H1 (cell line): ENCODE data around the gene ABL1. TPM values are rescaled to one million over a fixed set of nuclear protein-coding genes. Genes with fewer than 3 reads are reported as not detected.

ENCODE experiments used
- CTCF ChIA-PET: fragments of 300-600 bp; sonication (Branson Sonifier 250); formaldehyde crosslinking; loops from one replicate; lab custom pipeline; 2021; ENCODE audit not compliant: partially characterized antibody; lab: Charles Lee
- POLR2A ChIA-PET: fragments of 300-600 bp; sonication (Branson Sonifier 250); formaldehyde crosslinking; loops from one replicate; lab custom pipeline; 2021; ENCODE audit warnings: inconsistent platforms; ENCODE audit not compliant: partially characterized antibody; lab: Charles Lee
- DNase-seq, 2 experiments: peaks; one replicate each; pipeline versions ENCODE4 v3.0.0 to v3.0.0-alpha.2; 2010 to 2022; ENCODE audit warnings: low spot score in 2 of 2, low read depth in 1 of 2, mixed read lengths in 1 of 2
- FAIRE-seq: peaks from 2 replicates; lab custom pipeline; 2011; peaks lifted over from hg19 to GRCh38; lab: Jason Lieb, UNC
- H2AFZ ChIP-seq: 2 replicates; pipeline ENCODE4 v1.8.1; 2012; ENCODE audit warnings: low read length, inconsistent platforms
- H2AK5ac ChIP-seq: 2 replicates; pipeline ENCODE4 v1.6.1; 2013; ENCODE audit warnings: low read depth, low read length
- H2BK120ac ChIP-seq: replicated peaks from 2 replicates; pipeline ENCODE3; 2013; ENCODE audit warnings: low read depth, low read length, inconsistent platforms
- H2BK12ac ChIP-seq: 2 replicates; pipeline ENCODE4 v1.6.1; 2013; ENCODE audit warnings: low read depth, low read length
- H2BK15ac ChIP-seq: 2 replicates; pipeline ENCODE4 v1.6.1; 2013; ENCODE audit warnings: low read length
- H2BK20ac ChIP-seq: 2 replicates; pipeline ENCODE4 v1.6.1; 2013; ENCODE audit warnings: low read length
- H2BK5ac ChIP-seq: 2 replicates; pipeline ENCODE4 v1.6.1; 2013; ENCODE audit warnings: low read depth, low read length
- H3K14ac ChIP-seq: 2 replicates; pipeline ENCODE4 v1.6.1; 2013; ENCODE audit warnings: inconsistent platforms; ENCODE audit not compliant: insufficient read length
- H3K18ac ChIP-seq: 2 replicates; pipeline ENCODE4 v1.6.1; 2013; ENCODE audit warnings: low read length; ENCODE audit errors: extremely low read depth
- H3K23ac ChIP-seq: 2 replicates; pipeline ENCODE4 v1.6.1; 2013; ENCODE audit warnings: inconsistent platforms; ENCODE audit not compliant: insufficient read length
- H3K23me2 ChIP-seq: 2 replicates; pipeline ENCODE4 v1.6.1; 2013; ENCODE audit warnings: low read depth, low read length
- H3K27ac ChIP-seq: 2 replicates; pipeline ENCODE4 v1.6.1; 2011; ENCODE audit warnings: low read depth, low read length, inconsistent platforms
- H3K27me3 ChIP-seq, 4 experiments: replicated peaks in 1 of 4; 1 replicate in 1 of 4; 2 replicates in 3 of 4; pipeline versions ENCODE4 v1.6.1 to v1.8.1; 2011 to 2013; ENCODE audit warnings: low read length in 3 of 4, mild to moderate bottlenecking in 3 of 4, inconsistent platforms in 2 of 4, mixed read lengths in 2 of 4, moderate library complexity in 1 of 4; ENCODE audit not compliant: control insufficient read depth in 3 of 4, insufficient read depth in 3 of 4; ENCODE audit errors: extremely low read depth in 1 of 4
- H3K36me3 ChIP-seq, 4 experiments: 2 replicates each; pipeline versions ENCODE4 v1.6.1 to v1.8.1; 2011 to 2013; ENCODE audit warnings: mild to moderate bottlenecking in 4 of 4, low read length in 3 of 4, moderate library complexity in 2 of 4, control low read depth in 1 of 4, inconsistent platforms in 1 of 4; ENCODE audit not compliant: insufficient read depth in 4 of 4, control insufficient read depth in 2 of 4
- H3K4ac ChIP-seq: replicated peaks from 2 replicates; pipeline ENCODE3; 2013; ENCODE audit warnings: low read length, low read depth, mixed read lengths, inconsistent platforms; ENCODE audit not compliant: insufficient read length
- H3K4me1 ChIP-seq, 4 experiments: replicated peaks in 1 of 4; 1 replicate in 1 of 4; 2 replicates in 3 of 4; pipeline versions ENCODE4 v1.6.1 to v1.8.1; 2011 to 2013; ENCODE audit warnings: low read length in 3 of 4, inconsistent platforms in 2 of 4, mixed read lengths in 1 of 4; ENCODE audit not compliant: insufficient read depth in 4 of 4, control insufficient read depth in 3 of 4
- H3K4me2 ChIP-seq, 2 experiments: 2 replicates each; pipeline versions ENCODE4 v1.6.1 to v1.8.1; 2011 to 2013; ENCODE audit warnings: low read depth in 2 of 2, low read length in 2 of 2, control low read depth in 1 of 2, inconsistent platforms in 1 of 2, mild to moderate bottlenecking in 1 of 2; ENCODE audit not compliant: insufficient read depth in 1 of 2
- H3K4me3 ChIP-seq, 4 experiments: fragments of 200-600, 300-600 bp in 1 of 4; sonication (generic), shearing (Covaris generic), sonication (Bioruptor Twin) in 1 of 4; 2 replicates each; pipeline versions ENCODE4 v1.5.1 to v1.8.1; 2011 to 2016; ENCODE audit warnings: low read length in 4 of 4, low read depth in 3 of 4, control low read depth in 2 of 4, inconsistent platforms in 2 of 4, mild to moderate bottlenecking in 2 of 4, mixed read lengths in 1 of 4, moderate library complexity in 1 of 4; ENCODE audit not compliant: insufficient read depth in 2 of 4; ENCODE audit errors: extremely low read depth in 1 of 4
- H3K56ac ChIP-seq: replicated peaks from 2 replicates; pipeline ENCODE3; 2013; ENCODE audit warnings: low read depth, mild to moderate bottlenecking, mixed read lengths, low read length, inconsistent platforms; ENCODE audit not compliant: insufficient read length
- H3K79me1 ChIP-seq: 2 replicates; pipeline ENCODE4 v1.6.1; 2013; ENCODE audit warnings: low read depth, low read length, control low read depth
- H3K79me2 ChIP-seq, 2 experiments: 2 replicates each; pipeline versions ENCODE4 v1.6.1 to v1.8.1; 2012 to 2013; ENCODE audit warnings: low read length in 2 of 2, mild to moderate bottlenecking in 2 of 2, inconsistent platforms in 1 of 2; ENCODE audit not compliant: insufficient read depth in 2 of 2, control insufficient read depth in 1 of 2
- H3K9ac ChIP-seq, 4 experiments: replicated peaks in 1 of 4; 1 replicate in 1 of 4; 2 replicates in 3 of 4; pipeline versions ENCODE4 v1.6.1 to v1.8.1; 2011 to 2013; ENCODE audit warnings: low read depth in 3 of 4, low read length in 3 of 4, control low read depth in 2 of 4, mild to moderate bottlenecking in 2 of 4, moderate library complexity in 2 of 4, inconsistent platforms in 1 of 4; ENCODE audit errors: extremely low read depth in 1 of 4
- H3K9me3 ChIP-seq, 2 experiments: 2 replicates each; pipeline versions ENCODE4 v1.6.1 to v1.8.1; 2012 to 2013; ENCODE audit warnings: mild to moderate bottlenecking in 2 of 2, moderate library complexity in 2 of 2, control low read depth in 1 of 2, inconsistent platforms in 1 of 2, low read depth in 1 of 2, low read length in 1 of 2, mixed read lengths in 1 of 2; ENCODE audit not compliant: insufficient read depth in 2 of 2
- H4K20me1 ChIP-seq, 2 experiments: replicated peaks in 1 of 2; 2 replicates each; pipeline versions ENCODE3 to v1.8.1; 2011 to 2013; ENCODE audit warnings: inconsistent platforms in 2 of 2, low read length in 2 of 2, mild to moderate bottlenecking in 1 of 2; ENCODE audit not compliant: insufficient read depth in 2 of 2, control insufficient read depth in 1 of 2
- H4K5ac ChIP-seq: 2 replicates; pipeline ENCODE4 v1.6.1; 2013; ENCODE audit warnings: low read length, low read depth, mixed read lengths, inconsistent platforms; ENCODE audit not compliant: insufficient read length
- H4K8ac ChIP-seq: 2 replicates; pipeline ENCODE4 v1.8.0; 2013; ENCODE audit warnings: mild to moderate bottlenecking, moderate library complexity, low read length, inconsistent platforms; ENCODE audit not compliant: insufficient read depth; ENCODE audit errors: extremely low read depth
- H4K91ac ChIP-seq: replicated peaks from 2 replicates; pipeline ENCODE3; 2013; ENCODE audit warnings: low read length, mixed read lengths, inconsistent platforms; ENCODE audit not compliant: insufficient read length
- ASH2L ChIP-seq: fragments of 200-600, 300-600 bp; sonication (generic); IDR thresholded peaks from one replicate; pipeline ENCODE4 v1.7.1; 2017; ENCODE audit warnings: low read length
- BACH1 ChIP-seq: IDR thresholded peaks from 2 replicates; pipeline ENCODE4 v1.6.1; 2012; ENCODE audit warnings: low read length, improper control_type of control experiment
- CHD1 ChIP-seq: IDR thresholded peaks from 2 replicates; pipeline ENCODE4 v1.6.1; 2012; ENCODE audit warnings: low read depth, low read length, improper control_type of control experiment
- CREB1 ChIP-seq: IDR thresholded peaks from 2 replicates; pipeline ENCODE4 v1.6.1; 2012; ENCODE audit warnings: inconsistent platforms
- CTBP2 ChIP-seq: IDR thresholded peaks from 2 replicates; pipeline ENCODE4 v1.7.0; 2011; ENCODE audit warnings: borderline replicate concordance, mild to moderate bottlenecking, moderate library complexity, mixed read lengths, low read length; ENCODE audit not compliant: insufficient read depth, insufficient read length
- EP300 ChIP-seq, 2 experiments: IDR thresholded peaks; 1 replicate in 1 of 2; 2 replicates in 1 of 2; pipeline ENCODE4 v1.6.1; 2011 to 2012; ENCODE audit warnings: low read depth in 2 of 2, low read length in 2 of 2, mild to moderate bottlenecking in 2 of 2, borderline replicate concordance in 1 of 2, inconsistent platforms in 1 of 2, moderate library complexity in 1 of 2
- GTF2F1 ChIP-seq: IDR thresholded peaks from 2 replicates; pipeline ENCODE4 v1.6.1; 2012; ENCODE audit warnings: low read depth, low read length, improper control_type of control experiment, borderline replicate concordance
- POLR2AphosphoS5 ChIP-seq: IDR thresholded peaks from 2 replicates; pipeline ENCODE4 v1.6.1; 2011; ENCODE audit warnings: low read depth, low read length
- RXRA ChIP-seq: IDR thresholded peaks from 2 replicates; pipeline ENCODE4 v1.6.1; 2011; ENCODE audit warnings: low read depth, mild to moderate bottlenecking, low read length, moderate library complexity; ENCODE audit not compliant: insufficient read depth
- SIRT6 ChIP-seq: IDR thresholded peaks from one replicate; pipeline ENCODE4 v1.7.1; 2012; ENCODE audit warnings: low read length, inconsistent platforms
- SP4 ChIP-seq: IDR thresholded peaks from 2 replicates; pipeline ENCODE4 v1.6.1; 2012; ENCODE audit warnings: low read length, inconsistent platforms
- USF2 ChIP-seq: IDR thresholded peaks from 2 replicates; pipeline ENCODE4 v1.6.1; 2011; ENCODE audit warnings: low read length, improper control_type of control experiment
- YY1 ChIP-seq: IDR thresholded peaks from 2 replicates; pipeline ENCODE4 v1.6.1; 2011; ENCODE audit warnings: low read depth, mild to moderate bottlenecking, low read length
- WGBS, 2 experiments: shearing (Covaris generic) in 1 of 2; methylation state at CpG; one replicate each; pipeline versions ENCODE4 v1.1.6 to v1.1.7; 2013 to 2015; ENCODE audit warnings: low lambda C conversion rate in 2 of 2, mixed read lengths in 2 of 2, inconsistent platforms in 1 of 2, low coverage in 1 of 2, missing lambda C conversion rate in 1 of 2; ENCODE audit not compliant: insufficient replicate concordance in 2 of 2, insufficient coverage in 1 of 2, insufficient read length in 1 of 2; ENCODE audit errors: extremely low coverage in 1 of 2, missing lambda C conversion rate in 1 of 2; 5-methylcytosine and 5-hydroxymethylcytosine counted together
- polyA plus RNA-seq, 7 experiments: library from polyadenylated mRNA; depleted of rRNA in 3 of 7; stranded (reverse) in 5 of 7; unstranded in 2 of 7; fragments of >200 nt in 5 of 7; fragments of 200-250 nt in 2 of 7; gene quantifications; 1 replicate in 5 of 7; 2 replicates in 1 of 7; 4 replicates in 1 of 7; pipeline versions ENCODE4 v1.2.1 to v1.2.3, GENCODE V29; 2011 to 2013; ENCODE audit warnings: missing spikeins in 2 of 7, mixed read lengths in 2 of 7
- total RNA-seq: library from RNA; stranded (reverse); fragmentation: NEBNext Ultra II Directional; extraction: Animal tissue kit (Norgen Biotek cat#: 25700); gene quantifications from 2 replicates; pipeline ENCODE4 v1.2.1, GENCODE V29; 2021

The ABL1 gene
- total and polyA plus RNA-seq, 2 of the 8 experiments (the other 6 are each of a cell fraction or from before 2014, with no cell fraction given), result 35.3 to 104 TPM

- Histone ChIP-seq H3K4me1 (peaks cover 0 to 15% (median 2%) of the 10 kb centered on the region in 4 experiments; a peak in 6 of 7 replicates), H3K18ac (peak overlapping the region; percentile 19), H3K27me3 (no peaks in the 10 kb centered on the region), H2BK12ac (no peak overlapping the region), H3K4me2 (no peak overlapping the region), H4K20me1 (no peaks in the 10 kb centered on the region), H4K5ac (no peak overlapping the region), H3K56ac (no peak overlapping the region), H2AK5ac (no peak overlapping the region), H2BK120ac (no peak overlapping the region), H3K27ac (no peak overlapping the region), H3K23ac (no peak overlapping the region), H3K79me2 (no peaks in the 10 kb centered on the region), H2AFZ (no peak overlapping the region), H3K79me1 (no peaks in the 10 kb centered on the region), H4K8ac (peak overlapping the region; percentile 48; the same call in 1 of the 2 replicates), H3K4me3 (no peak overlapping the region), H2BK15ac (no peak overlapping the region; the same call in 1 of the 2 replicates), H3K36me3 (no peaks in the 10 kb centered on the region), H3K4ac (no peak overlapping the region), H4K91ac (no peak overlapping the region), H2BK5ac (no peak overlapping the region), H3K9me3 (no peaks in the 10 kb centered on the region), H3K14ac (no peak overlapping the region), H3K23me2 (no peaks in the 10 kb centered on the region), H3K9ac (no peak overlapping the region), H2BK20ac (no peak overlapping the region)
- WGBS, 2 experiments, result 91% methylated on average over 34 of the region's 38 CpGs; no CpG with 5 or more reads in 1 of the 2 experiments
- FAIRE-seq (no peak), DNase-seq (no peak)
- CTCF ChIA-PET, result interaction anchor here (0.9 to 1.6 kb wide), 13 partner anchors 12 to 211 kb away, joined by 3 to 6 read pairs (median 4); no protein-coding TSS in a partner anchor
- POLR2A ChIA-PET, result interaction anchor here (0.8 to 1.8 kb wide), 5 partner anchors 10 to 23 kb away, joined by 3 to 9 read pairs (median 4); no protein-coding TSS in a partner anchor
- TF ChIP-seq CTBP2, result no peak
- TF ChIP-seq YY1, result no peak
- TF ChIP-seq POLR2AphosphoS5, result no peak
- no peak for TF ChIP-seq USF2
- TF ChIP-seq SP4, result no peak
- no peak for TF ChIP-seq BACH1
- TF ChIP-seq SIRT6, result no peak
- no peak for TF ChIP-seq GTF2F1
- no peak for TF ChIP-seq CHD1
- no peak for TF ChIP-seq EP300 (IDR thresholded peaks at IDR 0.05; ENCODE audit: borderline replicate concordance in 1 of 2, low read depth in 2 of 2, low read length in 2 of 2)
- TF ChIP-seq RXRA, result no peak
- TF ChIP-seq CREB1, result no peak
- no peak for TF ChIP-seq ASH2L
Observed at GRCh38 chr9:130912932-130913598, 78.0 kb downstream of the ABL1 start.
